22Rv1 (cell line): ENCODE results near the gene CYP26B1.

ENCODE experiments used
- ZFX ChIP-seq: fragments of 450-650 bp; IDR thresholded peaks from 2 replicates; pipeline ENCODE4 v1.6.1; 2017; ENCODE audit warnings: antibody characterized with exemption, borderline replicate concordance
- TF ChIP-seq, protein P1 (sequence below): fragments of 450-650 bp; IDR thresholded peaks from 2 replicates; pipeline ENCODE4 v1.5.1; 2017; ENCODE audit warnings: mild to moderate bottlenecking

DNA sequence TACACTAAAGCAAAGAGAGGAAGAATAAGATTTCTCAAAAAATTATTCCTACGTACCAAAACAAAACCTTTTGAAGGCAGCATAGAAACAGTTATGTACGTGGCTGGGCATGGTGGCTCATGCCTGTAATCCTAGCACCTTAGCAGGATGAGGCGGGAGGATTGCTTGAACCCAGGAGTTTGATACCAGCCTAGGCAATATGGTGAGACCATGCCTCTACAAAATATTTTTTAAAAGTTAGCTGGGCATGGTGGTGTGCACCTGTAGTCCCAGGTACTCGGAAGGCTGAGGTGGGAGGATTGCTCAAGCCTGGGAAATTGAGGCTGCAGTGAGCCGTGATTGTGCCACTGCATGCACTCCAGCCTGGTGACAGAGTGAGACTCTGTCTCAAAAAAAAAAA is 14.9 kb upstream of the CYP26B1 start:
- TF ChIP-seq, protein P1, sequence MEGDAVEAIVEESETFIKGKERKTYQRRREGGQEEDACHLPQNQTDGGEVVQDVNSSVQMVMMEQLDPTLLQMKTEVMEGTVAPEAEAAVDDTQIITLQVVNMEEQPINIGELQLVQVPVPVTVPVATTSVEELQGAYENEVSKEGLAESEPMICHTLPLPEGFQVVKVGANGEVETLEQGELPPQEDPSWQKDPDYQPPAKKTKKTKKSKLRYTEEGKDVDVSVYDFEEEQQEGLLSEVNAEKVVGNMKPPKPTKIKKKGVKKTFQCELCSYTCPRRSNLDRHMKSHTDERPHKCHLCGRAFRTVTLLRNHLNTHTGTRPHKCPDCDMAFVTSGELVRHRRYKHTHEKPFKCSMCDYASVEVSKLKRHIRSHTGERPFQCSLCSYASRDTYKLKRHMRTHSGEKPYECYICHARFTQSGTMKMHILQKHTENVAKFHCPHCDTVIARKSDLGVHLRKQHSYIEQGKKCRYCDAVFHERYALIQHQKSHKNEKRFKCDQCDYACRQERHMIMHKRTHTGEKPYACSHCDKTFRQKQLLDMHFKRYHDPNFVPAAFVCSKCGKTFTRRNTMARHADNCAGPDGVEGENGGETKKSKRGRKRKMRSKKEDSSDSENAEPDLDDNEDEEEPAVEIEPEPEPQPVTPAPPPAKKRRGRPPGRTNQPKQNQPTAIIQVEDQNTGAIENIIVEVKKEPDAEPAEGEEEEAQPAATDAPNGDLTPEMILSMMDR, result no peak
- TF ChIP-seq ZFX, result no peak
